ENCODE data around the gene CLDN18.

The CLDN18 gene

DNA sequence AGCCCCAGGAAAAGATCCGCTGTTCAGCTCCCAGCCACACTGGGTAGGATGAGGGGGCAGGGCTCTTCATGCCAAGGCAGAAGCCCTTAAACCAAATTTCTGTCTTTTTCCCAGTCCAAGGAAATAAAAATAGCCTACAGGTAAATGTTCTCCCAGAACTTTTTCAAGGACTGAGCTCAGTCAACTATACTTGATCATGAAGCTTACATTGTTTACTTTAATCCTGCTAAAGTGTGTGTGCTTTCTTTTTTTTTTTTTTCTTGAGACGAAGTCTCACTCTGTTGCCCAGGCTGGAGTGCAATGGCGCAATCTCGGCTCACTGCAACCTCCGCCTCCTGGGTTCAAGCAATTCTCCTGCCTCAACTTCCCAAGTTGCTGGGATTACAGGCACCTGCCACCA, 17.9 kb downstream of the CLDN18 start:
- no peak for DNase-seq

DNA sequence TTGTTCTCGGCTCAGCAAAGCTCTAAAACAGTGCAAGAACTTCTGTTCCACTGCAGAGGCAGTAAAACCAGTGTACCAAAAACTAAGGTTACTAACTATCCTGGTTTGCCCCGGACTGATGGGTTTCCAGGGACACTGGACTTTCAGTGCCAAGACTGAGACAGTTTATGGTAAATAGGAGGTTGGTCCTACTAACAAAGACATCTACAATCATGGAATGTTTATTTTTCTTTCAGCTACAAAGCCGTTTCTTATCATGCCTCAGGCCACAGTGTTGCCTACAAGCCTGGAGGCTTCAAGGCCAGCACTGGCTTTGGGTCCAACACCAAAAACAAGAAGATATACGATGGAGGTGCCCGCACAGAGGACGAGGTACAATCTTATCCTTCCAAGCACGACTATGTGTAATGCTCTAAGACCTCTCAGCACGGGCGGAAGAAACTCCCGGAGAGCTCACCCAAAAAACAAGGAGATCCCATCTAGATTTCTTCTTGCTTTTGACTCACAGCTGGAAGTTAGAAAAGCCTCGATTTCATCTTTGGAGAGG, 20.8 kb downstream of the CLDN18 start:
- DNase-seq, result no peak

DNA sequence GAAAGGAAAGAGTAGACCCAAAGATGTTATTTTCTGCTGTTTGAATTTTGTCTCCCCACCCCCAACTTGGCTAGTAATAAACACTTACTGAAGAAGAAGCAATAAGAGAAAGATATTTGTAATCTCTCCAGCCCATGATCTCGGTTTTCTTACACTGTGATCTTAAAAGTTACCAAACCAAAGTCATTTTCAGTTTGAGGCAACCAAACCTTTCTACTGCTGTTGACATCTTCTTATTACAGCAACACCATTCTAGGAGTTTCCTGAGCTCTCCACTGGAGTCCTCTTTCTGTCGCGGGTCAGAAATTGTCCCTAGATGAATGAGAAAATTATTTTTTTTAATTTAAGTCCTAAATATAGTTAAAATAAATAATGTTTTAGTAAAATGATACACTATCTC, 21.6 kb downstream of the CLDN18 start:
- no peak for DNase-seq

DNA sequence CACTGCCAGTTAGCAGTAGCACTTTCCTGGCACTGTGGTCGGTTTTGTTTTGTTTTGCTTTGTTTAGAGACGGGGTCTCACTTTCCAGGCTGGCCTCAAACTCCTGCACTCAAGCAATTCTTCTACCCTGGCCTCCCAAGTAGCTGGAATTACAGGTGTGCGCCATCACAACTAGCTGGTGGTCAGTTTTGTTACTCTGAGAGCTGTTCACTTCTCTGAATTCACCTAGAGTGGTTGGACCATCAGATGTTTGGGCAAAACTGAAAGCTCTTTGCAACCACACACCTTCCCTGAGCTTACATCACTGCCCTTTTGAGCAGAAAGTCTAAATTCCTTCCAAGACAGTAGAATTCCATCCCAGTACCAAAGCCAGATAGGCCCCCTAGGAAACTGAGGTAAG, 22.6 kb downstream of the CLDN18 start:
- DNase-seq, result no peak

DNA sequence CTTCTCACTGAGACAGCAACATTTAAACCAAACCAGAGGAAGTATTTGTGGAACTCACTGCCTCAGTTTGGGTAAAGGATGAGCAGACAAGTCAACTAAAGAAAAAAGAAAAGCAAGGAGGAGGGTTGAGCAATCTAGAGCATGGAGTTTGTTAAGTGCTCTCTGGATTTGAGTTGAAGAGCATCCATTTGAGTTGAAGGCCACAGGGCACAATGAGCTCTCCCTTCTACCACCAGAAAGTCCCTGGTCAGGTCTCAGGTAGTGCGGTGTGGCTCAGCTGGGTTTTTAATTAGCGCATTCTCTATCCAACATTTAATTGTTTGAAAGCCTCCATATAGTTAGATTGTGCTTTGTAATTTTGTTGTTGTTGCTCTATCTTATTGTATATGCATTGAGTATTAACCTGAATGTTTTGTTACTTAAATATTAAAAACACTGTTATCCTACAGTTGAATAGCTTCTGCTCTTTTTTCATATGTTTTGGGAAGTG, 23.3 kb downstream of the CLDN18 start:
- DNase-seq, result no peak

DNA sequence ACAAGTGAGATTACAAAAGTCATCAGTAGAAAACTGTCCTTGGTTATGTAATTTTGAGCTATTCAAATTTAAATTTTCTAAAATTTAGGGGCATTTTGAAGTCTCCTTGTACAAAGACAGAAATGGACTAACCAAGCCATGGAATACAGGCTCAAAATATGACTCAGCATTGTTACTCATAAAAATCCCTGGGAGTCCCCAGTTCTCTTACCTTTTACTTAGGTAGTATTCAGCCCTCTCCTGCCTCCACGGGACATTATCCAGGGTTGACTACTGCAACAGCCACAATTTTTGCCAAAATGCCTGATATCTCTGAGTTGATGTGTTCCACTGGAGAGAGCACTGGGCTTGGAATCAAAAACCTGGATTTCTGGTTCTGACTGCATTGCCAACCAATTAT, 25.0 kb downstream of the CLDN18 start:
- DNase-seq, result no peak

DNA sequence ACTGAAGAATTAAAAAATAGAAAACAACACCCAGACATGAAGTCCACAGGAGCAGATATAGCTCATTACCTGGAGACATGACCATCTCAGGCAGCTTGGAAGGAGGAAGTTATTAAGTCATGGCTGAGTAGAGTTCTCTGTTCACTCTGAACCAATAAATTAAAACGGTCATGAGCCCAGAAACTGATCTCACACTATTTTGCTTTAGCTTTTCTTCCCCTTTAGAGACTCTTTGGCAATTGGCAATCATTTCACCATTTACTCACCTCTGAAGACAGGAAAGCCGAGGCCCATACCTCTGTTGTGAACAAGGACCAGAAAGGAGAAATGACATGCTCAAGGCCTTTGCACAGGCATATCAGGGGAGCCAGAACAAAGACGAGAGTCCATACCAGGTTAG, 26.6 kb downstream of the CLDN18 start:
- no peak for DNase-seq

DNA sequence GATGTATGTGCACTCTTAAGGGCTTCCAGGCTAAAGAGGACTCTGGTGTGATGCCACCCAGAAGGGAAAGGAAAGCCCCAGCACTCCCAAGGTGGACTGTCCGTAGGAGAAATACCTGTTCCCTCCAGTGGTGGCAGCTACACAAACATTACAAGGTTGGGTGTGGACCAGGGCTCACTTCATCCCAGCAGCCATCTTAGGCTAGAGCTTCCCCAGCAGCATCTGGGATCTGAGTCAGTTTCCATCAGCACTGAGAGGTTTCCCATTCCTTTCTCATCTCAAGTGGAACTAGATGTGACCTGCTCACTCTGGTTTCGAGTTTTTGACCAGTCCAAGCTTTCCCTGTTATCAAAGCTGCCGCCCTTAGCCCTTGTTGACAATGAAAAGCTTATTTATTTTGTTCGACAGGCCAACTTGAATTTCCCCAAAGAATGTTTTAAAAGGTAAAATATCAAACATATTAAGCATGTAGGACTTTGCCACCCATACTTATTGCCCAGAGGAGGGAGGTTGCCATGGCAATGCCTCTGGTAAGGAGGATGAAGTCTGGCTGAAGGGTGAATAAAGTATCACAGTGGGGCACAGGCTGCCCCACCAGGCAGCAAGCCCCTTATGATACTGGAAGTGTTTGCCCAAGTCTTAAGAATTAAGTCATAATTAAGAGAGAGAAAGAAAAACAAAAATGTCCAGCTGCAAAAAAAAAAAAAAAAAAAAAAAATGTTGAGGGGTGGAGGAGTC, 28.9 kb downstream of the CLDN18 start:
- no peak for DNase-seq

DNA sequence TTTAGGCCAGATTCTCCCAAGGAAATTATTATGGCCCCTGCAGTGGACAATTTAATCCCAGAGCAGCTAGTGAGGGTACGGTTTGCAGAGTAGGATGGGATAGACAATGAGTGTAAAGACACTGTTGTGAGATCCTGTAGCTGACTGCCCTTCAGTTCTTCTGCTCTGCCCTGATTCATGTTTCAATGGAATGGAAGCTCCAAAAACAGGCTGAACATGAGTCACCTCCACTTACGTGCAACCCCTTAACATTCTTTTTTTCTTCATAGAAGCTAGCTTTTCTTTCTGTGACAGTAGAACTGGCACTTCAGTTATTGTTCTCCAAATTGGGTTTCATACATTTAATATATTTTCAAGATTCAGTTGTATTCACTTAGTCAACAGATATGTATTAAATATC, 32.1 kb downstream of the CLDN18 start:
- DNase-seq, result no peak

DNA sequence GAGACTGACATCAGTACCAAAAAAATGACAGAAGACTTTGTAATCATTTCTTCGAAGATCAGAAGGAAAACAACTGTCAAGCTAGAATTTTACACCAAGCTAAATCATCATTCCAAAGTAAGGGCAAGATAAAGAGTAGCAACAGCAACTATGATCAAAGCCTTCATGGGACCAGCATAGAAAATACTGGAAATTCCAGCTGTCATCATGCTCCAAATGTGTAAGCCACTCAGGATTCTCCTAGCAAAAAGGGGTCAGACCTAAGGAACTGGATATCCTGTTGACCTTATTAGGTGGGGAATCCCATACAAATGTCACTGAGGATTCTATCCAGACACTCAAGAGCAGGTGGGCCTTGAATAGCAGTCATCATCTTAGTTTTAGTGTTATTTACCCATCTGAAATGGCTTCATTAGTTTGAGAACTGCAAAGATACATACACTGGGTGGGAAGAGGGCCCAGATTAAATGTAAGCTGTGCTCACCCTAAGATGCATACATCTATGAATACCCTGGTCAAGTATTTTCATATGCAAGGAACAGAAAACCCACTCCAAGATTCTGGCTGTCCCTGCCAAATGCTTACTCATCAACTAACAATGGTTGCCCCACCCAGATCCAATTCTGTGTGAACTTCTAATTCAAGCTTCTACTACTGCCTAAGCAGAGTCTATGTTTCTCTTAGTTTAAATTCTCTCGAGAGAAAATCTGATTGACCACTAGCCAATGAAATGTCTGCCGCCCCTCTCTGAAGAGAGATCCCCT, 33.5 kb downstream of the CLDN18 start:
- no peak for DNase-seq

DNA sequence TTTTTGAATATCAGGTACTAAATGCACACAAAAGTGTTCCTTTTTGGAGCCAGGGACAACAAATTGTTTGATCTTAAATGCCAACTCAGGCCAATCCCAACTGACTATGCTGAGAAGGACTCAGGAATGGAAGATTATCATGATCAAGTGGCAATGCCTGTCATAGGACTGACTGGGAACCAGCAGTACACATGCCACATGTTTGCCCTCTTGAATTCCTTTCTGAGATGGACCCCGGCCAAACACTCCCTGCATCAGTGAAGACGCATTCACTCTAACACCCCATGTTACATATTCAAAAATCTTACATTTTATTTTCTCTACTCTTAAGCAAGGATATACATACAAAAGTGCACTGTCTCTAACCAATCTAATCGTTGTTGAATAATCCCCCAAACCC, 36.1 kb downstream of the CLDN18 start:
- no peak for DNase-seq

DNA sequence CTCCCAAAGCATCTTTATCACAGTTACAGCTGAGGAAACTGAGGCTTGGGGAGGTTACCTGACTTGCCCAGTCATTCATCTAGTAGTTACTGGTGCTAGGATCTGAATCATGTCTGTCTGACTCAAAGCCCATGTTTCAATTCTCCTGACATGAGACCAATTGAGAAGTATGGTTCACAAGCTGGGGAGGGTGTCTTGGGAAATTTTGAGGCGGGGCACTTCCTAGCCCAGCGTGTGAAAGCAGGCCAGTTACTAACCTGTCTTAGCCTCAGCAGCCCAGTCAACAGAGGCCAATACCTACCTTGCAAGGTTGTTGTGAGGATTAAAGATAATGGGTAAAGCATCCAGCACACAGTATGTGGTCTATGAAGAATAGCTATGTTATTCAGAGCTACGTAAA, 37.0 kb downstream of the CLDN18 start:
- DNase-seq, result no peak

DNA sequence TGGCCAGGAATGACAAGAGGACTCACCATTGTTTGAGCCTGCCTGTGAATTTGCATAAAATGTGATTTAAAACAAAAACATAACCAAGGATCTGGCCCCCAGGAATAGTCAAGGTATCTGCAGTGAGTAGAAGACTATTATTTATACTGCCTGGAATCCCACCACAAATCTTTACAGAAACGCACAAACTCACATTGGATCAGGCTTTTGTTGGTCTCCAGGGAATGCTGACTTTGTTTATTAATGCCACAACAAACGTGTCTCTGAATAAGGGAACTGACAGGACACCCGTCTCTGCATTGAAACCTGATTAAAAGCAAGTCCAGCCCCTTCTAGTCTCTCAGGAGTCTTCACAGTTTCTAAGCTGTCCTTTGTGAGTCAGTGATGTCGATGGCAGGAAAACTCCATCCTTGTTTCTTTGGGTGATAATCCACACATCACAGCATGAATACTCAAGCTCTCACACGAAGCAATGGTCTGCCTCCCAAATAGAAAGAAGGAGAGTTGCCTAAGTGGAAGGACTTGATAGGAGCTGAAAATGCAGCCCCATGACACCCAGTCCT, 37.7 kb downstream of the CLDN18 start:
- DNase-seq, result no peak

DNA sequence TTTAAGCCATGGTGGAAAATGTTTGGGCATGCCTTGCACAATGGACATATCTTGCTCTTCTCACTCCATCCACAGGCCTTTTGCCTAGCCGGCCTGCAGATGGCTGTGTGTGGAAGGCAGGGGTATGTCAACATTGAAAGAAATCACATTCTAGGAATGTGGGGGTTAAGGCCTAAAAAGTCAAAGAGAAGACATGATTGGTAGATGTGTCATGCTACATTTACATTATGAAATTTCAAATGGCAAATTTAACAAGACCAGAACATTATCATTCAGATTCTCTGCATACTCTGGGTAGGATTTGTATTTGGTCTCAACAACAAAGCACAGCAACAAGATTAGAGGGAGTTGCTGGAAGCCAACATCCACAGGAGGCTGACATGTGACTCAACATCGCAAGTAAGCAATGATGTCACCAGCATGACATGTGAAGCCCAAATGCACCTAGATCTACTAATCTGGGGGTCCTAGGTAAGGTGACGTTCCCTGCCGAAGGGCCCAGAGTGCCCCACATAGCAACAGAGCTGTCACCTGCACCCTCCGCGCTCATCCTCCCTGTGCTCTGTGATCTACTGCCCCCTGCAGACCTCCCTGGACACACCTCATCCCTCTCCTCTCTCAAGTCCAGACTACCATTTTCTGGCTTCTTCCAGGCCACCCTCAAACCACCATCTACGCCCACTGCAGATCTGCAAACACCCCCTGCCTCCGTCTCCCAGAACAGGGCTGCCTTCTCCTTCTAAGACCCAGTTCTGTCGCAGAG, 39.4 kb downstream of the CLDN18 start:
- DNase-seq, result no peak

DNA sequence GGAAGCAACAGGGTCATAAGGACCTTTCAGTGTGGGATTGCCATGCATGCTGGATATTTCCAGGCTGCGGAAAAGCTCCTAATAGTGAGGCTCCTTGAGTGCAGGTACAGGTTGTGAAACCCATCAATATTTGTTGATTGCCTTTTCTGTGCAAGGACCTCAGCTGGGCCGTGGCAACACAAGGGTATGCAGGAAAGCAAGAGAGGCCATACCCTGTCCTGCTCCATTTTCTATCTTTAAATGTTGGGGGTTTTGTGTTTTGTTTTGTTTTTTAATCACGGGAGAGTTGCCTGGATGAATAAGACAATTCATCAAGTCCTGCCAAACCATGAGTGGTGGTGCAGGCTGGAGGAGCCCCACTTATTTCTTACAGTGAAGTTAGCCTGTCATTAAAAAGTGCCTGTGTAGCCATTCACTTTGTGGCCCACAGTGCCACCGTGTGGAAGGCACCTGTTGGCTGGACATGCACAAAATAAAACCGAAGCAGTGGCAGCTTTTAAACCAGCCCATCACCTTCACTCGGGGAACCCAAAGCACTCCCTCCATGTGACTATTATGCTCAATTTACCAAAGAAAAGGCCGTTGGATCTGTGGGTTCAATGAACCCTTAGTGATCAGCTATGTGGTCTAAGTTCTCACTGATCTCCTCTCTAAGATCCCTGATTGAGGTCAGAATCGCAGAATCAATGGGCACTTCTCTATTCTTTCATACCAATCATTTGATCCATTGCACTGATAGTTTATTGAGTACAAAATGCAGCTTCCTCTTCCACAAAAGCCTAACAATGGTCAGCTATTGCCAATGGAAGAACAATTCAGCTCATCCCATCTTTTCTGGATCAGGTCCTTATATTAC, 42.2 kb downstream of the CLDN18 start:
- no peak for DNase-seq

DNA sequence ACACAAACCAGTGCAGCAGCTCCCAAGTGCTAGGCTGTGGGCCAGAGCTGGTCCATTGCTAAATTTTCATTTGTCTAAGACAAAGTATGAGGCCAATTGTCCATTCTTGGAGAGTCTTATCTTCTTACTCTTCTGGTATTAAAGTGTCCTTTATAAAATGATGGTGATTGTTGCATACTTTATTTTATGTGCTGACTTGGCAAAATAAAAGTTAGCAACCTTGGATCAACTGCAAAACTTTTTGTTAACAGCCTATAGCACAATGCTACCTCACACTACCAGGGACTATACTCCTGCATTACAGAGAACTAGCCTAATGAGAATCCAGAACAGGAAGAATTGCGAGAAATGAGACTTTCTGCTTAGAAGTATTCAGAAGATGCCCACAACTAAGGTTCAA, 44.1 kb downstream of the CLDN18 start:
- DNase-seq, result no peak

DNA sequence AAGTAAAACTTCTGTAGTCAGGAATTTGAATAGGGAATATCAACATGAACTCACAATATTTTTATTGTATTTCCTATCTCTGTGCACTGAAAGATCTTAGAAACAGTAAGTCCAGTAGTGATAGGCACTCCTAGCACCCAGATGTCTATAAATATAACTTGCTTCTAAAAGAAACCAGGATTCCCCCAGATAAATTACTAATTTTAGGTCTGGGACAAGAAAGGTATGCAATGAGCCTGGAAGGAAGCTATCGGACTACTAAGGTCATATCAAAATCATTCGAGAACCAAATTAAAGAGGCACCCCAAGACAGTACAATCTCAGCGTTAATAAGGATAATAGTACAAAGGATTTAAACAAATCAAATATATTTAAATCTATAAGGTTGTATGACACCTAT, 47.4 kb downstream of the CLDN18 start:
- DNase-seq, result no peak

DNA sequence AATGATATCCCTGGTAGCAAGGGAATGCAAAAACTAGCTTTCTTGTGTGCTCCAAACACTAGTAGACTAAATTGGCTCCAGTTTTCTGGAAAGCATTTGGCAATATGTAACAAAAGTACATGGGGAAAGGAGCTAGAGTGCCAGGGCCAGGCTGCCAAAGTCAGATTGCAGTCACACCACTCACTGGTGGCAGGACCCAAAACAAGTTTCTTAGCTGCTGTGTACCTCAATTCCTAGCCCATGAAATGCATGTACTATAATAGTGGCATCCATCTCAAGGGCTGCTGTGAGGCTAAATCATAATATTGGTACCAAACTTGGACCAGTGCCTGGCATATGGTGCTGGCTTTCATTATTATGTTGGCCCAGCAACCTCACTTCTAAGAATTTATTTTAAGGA, 49.3 kb downstream of the CLDN18 start:
- DNase-seq, result no peak

DNA sequence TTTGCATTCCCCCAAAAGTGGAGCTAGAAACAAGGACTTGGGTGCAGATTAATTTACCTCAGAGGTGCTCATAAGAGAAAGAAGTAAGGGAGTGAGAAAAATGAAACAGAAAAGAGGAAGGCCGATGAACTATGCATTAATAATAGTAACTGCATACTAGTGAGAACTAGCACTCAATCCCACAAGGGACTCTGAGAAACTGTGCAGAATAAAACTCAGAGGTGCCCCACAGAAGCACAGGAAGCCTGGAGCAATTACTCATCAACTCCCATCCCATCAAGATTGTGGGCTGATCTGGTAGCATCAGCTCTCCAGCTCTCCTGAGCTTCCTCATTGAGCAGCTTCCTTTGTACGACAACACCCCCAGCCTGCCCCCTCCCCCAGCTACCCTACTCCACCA, 50.8 kb downstream of the CLDN18 start:
- no peak for DNase-seq

DNA sequence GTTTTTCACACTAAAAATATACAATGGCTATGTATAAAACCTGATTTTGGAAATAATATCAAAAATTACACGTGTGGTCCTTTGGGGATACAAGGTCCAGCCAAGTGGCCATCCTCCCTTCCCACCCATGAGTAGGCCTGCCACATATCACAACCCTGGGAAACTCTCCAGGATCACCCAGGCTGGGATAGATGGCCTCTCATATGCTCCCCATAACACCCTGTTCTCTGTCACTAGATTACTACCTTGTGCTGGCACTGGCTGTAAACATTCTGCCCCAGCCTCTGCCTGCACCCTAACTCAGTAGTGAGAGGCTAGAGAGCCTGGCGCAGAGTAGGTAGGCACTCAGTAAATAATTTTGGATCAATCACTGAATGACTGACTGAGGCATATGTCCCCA, 52.1 kb downstream of the CLDN18 start:
- no peak for DNase-seq

DNA sequence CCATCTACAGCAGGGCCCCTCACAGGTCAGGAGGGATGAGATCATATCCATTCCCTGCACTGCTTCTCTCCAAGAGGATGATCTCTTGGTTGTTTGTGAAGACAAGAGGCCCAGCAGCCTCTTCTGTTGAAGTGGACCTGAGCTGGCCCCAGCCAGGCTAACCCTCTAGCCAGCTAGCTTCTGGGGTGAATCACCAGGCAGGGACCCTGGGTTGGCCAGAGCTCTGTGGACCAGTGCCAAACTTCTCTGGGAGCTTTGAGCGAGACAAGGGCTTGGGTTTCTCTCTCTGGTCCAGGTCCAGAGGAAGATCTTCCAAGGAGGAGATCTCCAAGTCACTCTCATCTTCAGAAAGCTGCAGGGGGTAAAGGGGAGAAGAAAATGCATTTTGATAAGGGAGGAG, 52.7 kb downstream of the CLDN18 start:
- no peak for DNase-seq

DNA sequence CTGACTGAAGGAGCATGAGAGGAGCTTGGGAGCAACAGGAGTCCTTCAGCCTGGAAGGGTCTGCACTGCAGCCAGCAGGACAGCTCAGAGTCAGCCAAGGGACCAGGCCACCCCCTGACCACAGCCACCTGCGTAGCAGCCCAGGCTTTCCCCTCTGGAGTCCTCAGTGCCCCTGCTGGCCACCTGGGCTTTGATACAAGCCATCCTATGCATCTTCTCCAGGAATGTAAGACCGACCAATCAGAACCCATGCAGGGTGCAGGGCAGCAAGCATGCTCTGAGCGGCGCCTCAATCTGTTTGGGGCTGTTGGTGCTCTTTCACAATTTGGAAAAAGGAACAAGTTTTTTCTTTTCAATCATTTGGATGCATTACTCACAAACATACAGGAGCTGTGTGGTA, 53.5 kb downstream of the CLDN18 start:
- DNase-seq, result no peak
